Measurements from ENCODE around the gene TCF12. TPM values are rescaled to one million over a fixed set of nuclear protein-coding genes. Genes with fewer than 3 reads are reported as not detected.

TCF12 gene
- total and polyA plus RNA-seq, 2 of the 8 experiments (the other 6 are each of a cell fraction or from before 2014, with no cell fraction given) = 85.8 to 101 TPM

DNA sequence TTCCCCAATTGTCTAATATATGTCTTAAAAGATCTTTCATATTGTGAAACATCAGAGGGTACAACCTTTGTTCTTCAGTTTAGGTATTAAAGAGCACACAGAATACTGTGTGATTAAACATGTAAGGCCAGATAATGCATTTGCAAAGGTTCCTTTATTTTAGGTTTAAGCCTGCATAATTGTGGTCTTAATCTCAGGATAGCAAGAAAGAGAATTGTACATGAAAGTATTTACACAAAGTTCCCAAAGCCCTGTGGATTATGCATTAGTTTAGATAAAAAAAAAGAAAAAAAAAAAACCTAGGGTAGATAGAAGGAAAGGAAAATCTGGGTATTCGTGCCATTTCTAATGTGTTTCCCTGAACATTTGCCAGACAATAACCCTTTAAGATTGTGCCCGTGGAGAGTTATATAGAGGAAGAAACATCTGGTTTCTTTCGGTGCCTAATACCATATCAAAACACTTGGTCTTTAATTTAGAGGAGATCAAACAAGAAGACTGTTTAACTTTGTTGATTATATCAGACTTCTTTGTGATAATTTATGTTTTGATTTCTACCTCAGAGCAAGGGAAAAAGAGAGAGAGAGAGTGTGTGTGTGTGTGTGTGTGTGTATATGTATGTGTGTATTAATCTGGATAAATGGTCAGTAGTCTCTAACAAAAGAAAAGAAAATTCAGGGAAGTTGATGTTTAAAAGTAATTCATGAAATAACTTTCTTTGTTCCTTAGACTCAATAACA, 318.3 kb downstream of the TCF12 start (continued):
- no peak for TF ChIP-seq RNF2 (IDR thresholded peaks at IDR 0.05; ENCODE audit: borderline replicate concordance, low read depth, low read length, missing control alignments, poor library complexity, severe bottlenecking)
- TF ChIP-seq CREB1 (IDR thresholded peaks at IDR 0.05) = no peak
- no peak for TF ChIP-seq SP1 (IDR thresholded peaks at IDR 0.05; ENCODE audit: low read depth, low read length)
- TF ChIP-seq GTF2F1 (IDR thresholded peaks at IDR 0.05; ENCODE audit: borderline replicate concordance, low read depth, low read length) = no peak
- no peak for TF ChIP-seq RAD21 (IDR thresholded peaks at IDR 0.05 in 1 of 2, conservative IDR thresholded peaks at IDR 0.05 in 1 of 2; ENCODE audit: low read depth in 2 of 2, low read length in 2 of 2)
- TF ChIP-seq POLR2AphosphoS5 (IDR thresholded peaks at IDR 0.05; ENCODE audit: low read depth, low read length) = no peak
- no peak for TF ChIP-seq TAF7 (optimal IDR thresholded peaks at IDR 0.05; ENCODE audit: borderline replicate concordance, low read depth, low read length)
